GM18519 (cell line): ENCODE results near the gene C12orf75.

Experiments
- ATAC-seq: cut with Tn5 transposase; IDR thresholded peaks from one replicate; pipeline ENCODE4 v1.9.1; 2021; ENCODE audit warnings: mild to moderate bottlenecking, moderate library complexity; ENCODE audit not compliant: unreplicated experiment, low FRiP score

The C12orf75 gene

GRCh38 chr12:105409279-105409678, 78.8 kb downstream of the C12orf75 start:
- ATAC-seq: no peak

GRCh38 chr12:105409801-105410471, 79.4 kb downstream of the C12orf75 start:
- ATAC-seq: no peak

- ATAC-seq: no peak
Measured at GRCh38 chr12:105413911-105414487, 83.5 kb downstream of the C12orf75 start.

GRCh38 chr12:105417732-105418131, 87.2 kb downstream of the C12orf75 start:
- ATAC-seq: no peak

- ATAC-seq: no peak
Measured at GRCh38 chr12:105418229-105418628, 87.7 kb downstream of the C12orf75 start.

GRCh38 chr12:105418821-105419291, 88.4 kb downstream of the C12orf75 start:
- ATAC-seq: no peak

GRCh38 chr12:105419606-105420005, 89.1 kb downstream of the C12orf75 start:
- ATAC-seq: no peak

- ATAC-seq: no peak
Measured at GRCh38 chr12:105420046-105420445, 89.6 kb downstream of the C12orf75 start.

GRCh38 chr12:105420659-105421240, 90.3 kb downstream of the C12orf75 start:
- ATAC-seq: no peak
